Neural crest cell (in vitro differentiated cells): ENCODE data around the gene SNRPF. TPM values are rescaled to one million over a fixed set of nuclear protein-coding genes. Genes with fewer than 3 reads are reported as not detected.

Experiments
- DNase-seq: peaks from one replicate; pipeline ENCODE4 v3.0.0; 2021; ENCODE audit warnings: low read depth, mixed read lengths, low spot score
- H3K27ac Mint-ChIP-seq: one replicate; pipeline ENCODE4 v1.8.0; 2021; ENCODE audit warnings: mild to moderate bottlenecking, mixed read lengths; ENCODE audit not compliant: unreplicated experiment
- H3K27me3 Mint-ChIP-seq: 2 replicates; pipeline ENCODE4 v1.8.0; 2021; ENCODE audit warnings: low read depth, mild to moderate bottlenecking, mixed read lengths
- H3K36me3 Mint-ChIP-seq: 2 replicates; pipeline ENCODE4 v1.8.0; 2021; ENCODE audit warnings: low read depth, mild to moderate bottlenecking, mixed read lengths
- H3K4me1 Mint-ChIP-seq: 2 replicates; pipeline ENCODE4 v1.8.0; 2021; ENCODE audit warnings: mixed read lengths
- H3K4me3 Mint-ChIP-seq: one replicate; pipeline ENCODE4 v1.8.0; 2021; ENCODE audit warnings: mild to moderate bottlenecking, mixed read lengths
- H3K9me3 Mint-ChIP-seq: 2 replicates; pipeline ENCODE4 v1.8.0; 2021; ENCODE audit warnings: mixed read lengths
- CTCF ChIP-seq: fragments of 200-600 bp; sonication (generic); conservative IDR thresholded peaks from 2 replicates; pipeline ENCODE4 v1.5.0; 2021; ENCODE audit warnings: antibody characterized with exemption, mild to moderate bottlenecking
- total RNA-seq: library from RNA; stranded (reverse); gene quantifications from 2 replicates; pipeline ENCODE4 v1.2.1, GENCODE V29; 2021

Gene SNRPF
- total RNA-seq, 1 donor from 2014 or later: 71.5 TPM

DNA sequence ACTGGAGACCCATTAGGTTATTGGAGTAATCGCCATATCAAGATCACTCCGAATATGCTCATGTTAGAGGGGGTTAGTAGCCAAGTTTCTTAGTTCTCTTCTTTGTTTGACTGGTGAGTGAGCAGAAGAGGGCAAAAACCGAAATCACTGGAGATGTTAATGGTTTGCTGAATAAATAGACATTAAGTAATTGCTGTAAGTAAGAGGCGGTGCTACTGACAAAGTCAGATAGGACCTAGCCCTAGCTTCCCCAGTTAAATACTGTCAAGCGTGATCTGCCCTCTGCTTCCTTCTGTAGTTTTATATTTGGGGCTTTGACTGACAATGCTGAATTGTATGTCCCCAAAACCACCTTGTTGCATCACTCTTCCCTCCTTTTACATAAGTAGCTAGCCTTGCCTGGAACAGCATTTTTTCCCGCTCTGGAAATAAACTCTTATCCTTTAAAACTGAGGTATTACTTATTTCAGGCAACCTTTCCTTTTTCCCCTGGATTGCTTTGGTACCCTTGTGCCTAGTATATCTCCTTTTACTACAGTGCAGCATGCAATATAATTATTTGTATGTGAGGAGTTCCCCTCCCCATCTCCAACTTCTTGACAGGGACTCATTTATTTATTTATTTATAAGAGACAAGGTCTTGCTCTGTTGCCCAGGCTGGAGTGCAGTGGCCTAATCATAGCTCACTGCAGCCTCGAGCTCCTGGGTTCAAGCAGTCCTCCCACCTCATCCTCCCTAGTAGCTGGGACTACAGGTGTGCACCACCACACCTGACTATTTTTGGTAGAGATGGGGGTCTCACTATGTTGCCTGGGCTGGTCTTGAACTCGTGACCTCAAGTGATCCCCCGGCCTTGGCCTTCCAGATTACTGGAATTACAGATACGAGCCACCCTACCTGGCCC, 1.4 kb downstream of the SNRPF start:
- peaks cover 23% of the 10 kb centered on the region for H3K36me3 Mint-ChIP-seq
- H3K27me3 Mint-ChIP-seq: no peaks in the 10 kb centered on the region
- H3K9me3 Mint-ChIP-seq: no peaks in the 10 kb centered on the region
- peaks cover 4% of the 10 kb centered on the region for H3K4me1 Mint-ChIP-seq
- no peak overlapping the region for H3K4me3 Mint-ChIP-seq
- no peak overlapping the region for H3K27ac Mint-ChIP-seq
- no peak for TF ChIP-seq CTCF
- no peak for DNase-seq

DNA sequence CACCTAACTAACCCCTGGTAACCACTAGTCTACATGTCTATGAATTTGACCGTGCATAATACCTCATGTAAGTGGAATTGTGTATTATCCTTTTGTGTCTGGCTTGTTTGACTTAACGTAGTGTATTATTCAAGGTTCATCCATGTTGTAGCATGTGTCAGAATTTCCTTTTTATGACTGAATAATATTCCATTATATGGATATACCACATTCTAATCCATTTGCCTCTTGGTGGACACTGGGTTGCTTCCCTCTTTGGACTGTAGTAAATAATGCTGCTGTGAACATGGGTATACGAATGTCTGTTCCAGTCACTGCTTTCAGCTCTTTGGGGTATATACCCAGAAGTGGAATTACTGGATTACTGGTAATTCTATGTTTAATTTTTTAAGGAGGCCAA, 3.3 kb downstream of the SNRPF start:
- peaks cover 4% of the 10 kb centered on the region for H3K4me1 Mint-ChIP-seq
- no peak for DNase-seq
- peak overlapping the region; percentile 24 for H3K4me3 Mint-ChIP-seq
- H3K27me3 Mint-ChIP-seq: no peaks in the 10 kb centered on the region
- no peaks in the 10 kb centered on the region for H3K9me3 Mint-ChIP-seq
- H3K27ac Mint-ChIP-seq: no peak overlapping the region
- H3K36me3 Mint-ChIP-seq: peaks cover 23% of the 10 kb centered on the region
- TF ChIP-seq CTCF: no peak

- Mint-ChIP-seq H3K4me1 (peaks cover 4% of the 10 kb centered on the region), H3K27me3 (no peaks in the 10 kb centered on the region), H3K9me3 (no peaks in the 10 kb centered on the region), H3K27ac (no peak overlapping the region), H3K4me3 (no peak overlapping the region), H3K36me3 (peaks cover 29% of the 10 kb centered on the region)
- no peak for DNase-seq
- TF ChIP-seq CTCF: no peak
Measured at GRCh38 chr12:95863337-95863736, 4.6 kb downstream of the SNRPF start.

- Mint-ChIP-seq H3K4me3 (no peak overlapping the region), H3K9me3 (peaks cover under 1% of the 10 kb centered on the region), H3K4me1 (no peaks in the 10 kb centered on the region), H3K27me3 (no peaks in the 10 kb centered on the region), H3K27ac (no peak overlapping the region), H3K36me3 (peaks cover 19% of the 10 kb centered on the region)
- no peak for TF ChIP-seq CTCF
- DNase-seq: no peak
Measured at GRCh38 chr12:95870897-95871296, 12.1 kb downstream of the SNRPF start.

GRCh38 chr12:95874452-95874851, 15.7 kb downstream of the SNRPF start:
- Mint-ChIP-seq H3K9me3 (peaks cover 3% of the 10 kb centered on the region), H3K4me1 (no peaks in the 10 kb centered on the region), H3K36me3 (peaks cover 19% of the 10 kb centered on the region), H3K27me3 (no peaks in the 10 kb centered on the region), H3K27ac (no peak overlapping the region), H3K4me3 (no peak overlapping the region)
- TF ChIP-seq CTCF: no peak
- DNase-seq: no peak
